OCI-LY1 (cell line): ENCODE data around the gene OSBPL2.
A peak's percentile ranks its signal among the peaks of the same experiment; 100 is the strongest.

Source experiments
- H2AFZ ChIP-seq: fragments of 200-600 bp; sonication (generic), shearing (Covaris generic); 2 replicates; pipeline ENCODE4 v1.6.0; 2014; ENCODE audit warnings: antibody characterized with exemption, mild to moderate bottlenecking, low read length
- H3F3A ChIP-seq: fragments of 200-600 bp; sonication (generic), shearing (Covaris generic); 2 replicates; pipeline ENCODE4 v1.6.0; 2014; ENCODE audit warnings: mild to moderate bottlenecking, antibody characterized with exemption, low read length, moderate library complexity; ENCODE audit not compliant: insufficient read depth
- H3K27ac ChIP-seq: fragments of 200-600 bp; sonication (generic); 2 replicates; pipeline ENCODE4 v1.5.1; 2014; ENCODE audit warnings: low read length, mixed run types, mild to moderate bottlenecking, low read depth; ENCODE audit not compliant: poor library complexity, severe bottlenecking
- H3K27me3 ChIP-seq: fragments of 200-600 bp; sonication (generic); 2 replicates; pipeline ENCODE4 v1.6.0; 2014; ENCODE audit warnings: antibody characterized with exemption, mild to moderate bottlenecking, low read length, moderate library complexity; ENCODE audit not compliant: insufficient read depth
- H3K36me3 ChIP-seq: fragments of 200-600 bp; sonication (generic); 2 replicates; pipeline ENCODE4 v1.6.1; 2014; ENCODE audit warnings: mild to moderate bottlenecking, antibody characterized with exemption, low read length, moderate library complexity, mixed read lengths; ENCODE audit not compliant: insufficient read depth
- H3K4me1 ChIP-seq: fragments of 200-600 bp; sonication (generic); 2 replicates; pipeline ENCODE4 v1.5.1; 2014; ENCODE audit warnings: mild to moderate bottlenecking, low read length, moderate library complexity; ENCODE audit not compliant: insufficient read depth, severe bottlenecking
- H3K4me2 ChIP-seq: fragments of 200-600 bp; sonication (generic), shearing (Covaris generic); 2 replicates; pipeline ENCODE4 v1.6.1; 2014; ENCODE audit warnings: low read length
- H3K4me3 ChIP-seq: fragments of 200-600 bp; sonication (generic); 2 replicates; pipeline ENCODE4 v1.5.1; 2014; ENCODE audit warnings: low read length, low read depth, mild to moderate bottlenecking, mixed read lengths; ENCODE audit not compliant: poor library complexity, severe bottlenecking
- H3K79me2 ChIP-seq: fragments of 200-600 bp; shearing (Covaris generic); 2 replicates; pipeline ENCODE4 v1.6.1; 2016; ENCODE audit warnings: mixed run types, low read length, mixed read lengths; ENCODE audit not compliant: insufficient read depth
- H3K9ac ChIP-seq: fragments of 200-600 bp; sonication (generic), shearing (Covaris generic); 2 replicates; pipeline ENCODE4 v1.6.1; 2014; ENCODE audit warnings: mild to moderate bottlenecking, low read length, mixed read lengths
- H3K9me2 ChIP-seq: fragments of 200-600 bp; sonication (generic), shearing (Covaris generic); 2 replicates; pipeline ENCODE4 v1.6.1; 2014; ENCODE audit warnings: low read depth, mild to moderate bottlenecking, low read length, mixed read lengths
- H3K9me3 ChIP-seq: fragments of 200-600 bp; shearing (Covaris generic); 2 replicates; pipeline ENCODE4 v1.6.1; 2014; ENCODE audit warnings: low read length, mixed read lengths
- H4K20me1 ChIP-seq: fragments of 200-600 bp; sonication (generic), shearing (Covaris generic); 2 replicates; pipeline ENCODE4 v1.6.0; 2016; ENCODE audit warnings: mild to moderate bottlenecking, low read length; ENCODE audit not compliant: insufficient read depth
- CTCF ChIP-seq: fragments of 200-600 bp; sonication (generic), shearing (Covaris generic); IDR thresholded peaks from 2 replicates; pipeline ENCODE4 v1.5.1; 2017; ENCODE audit warnings: mild to moderate bottlenecking, antibody characterized with exemption, low read length, moderate library complexity, mixed read lengths
- EZH2 ChIP-seq: fragments of 200-600 bp; sonication (generic), shearing (Covaris generic); IDR thresholded peaks from 2 replicates; pipeline ENCODE4 v1.8.0; 2017; ENCODE audit warnings: borderline replicate concordance, mixed run types, mild to moderate bottlenecking, antibody characterized with exemption, low read length, moderate library complexity, mixed read lengths

Gene OSBPL2

GRCh38 chr20:62337558-62338293 is 99.4 kb downstream of the OSBPL2 start:
- no peaks in the 10 kb centered on the region for H3K9me2 ChIP-seq
- TF ChIP-seq CTCF, result no peak
- no peak for TF ChIP-seq EZH2
- peak overlapping the region; percentile 89 for H3K27ac ChIP-seq
- no peak overlapping the region for H2AFZ ChIP-seq
- H4K20me1 ChIP-seq, result no peaks in the 10 kb centered on the region
- H3F3A ChIP-seq, result peaks cover 5% of the 10 kb centered on the region
- peak overlapping the region; percentile 9 for H3K4me3 ChIP-seq
- peaks cover 48% of the 10 kb centered on the region for H3K4me1 ChIP-seq
- no peaks in the 10 kb centered on the region; the same call in 1 of the 2 replicates for H3K27me3 ChIP-seq
- peak overlapping the region; percentile 10; the same call in 1 of the 2 replicates for H3K9ac ChIP-seq
- H3K4me2 ChIP-seq, result peak overlapping the region; percentile 27; the same call in 1 of the 2 replicates
- H3K9me3 ChIP-seq, result peaks cover 4% of the 10 kb centered on the region
- no peaks in the 10 kb centered on the region; the same call in 1 of the 2 replicates for H3K36me3 ChIP-seq
- H3K79me2 ChIP-seq, result no peaks in the 10 kb centered on the region

GRCh38 chr20:62338294-62338620 is 99.9 kb downstream of the OSBPL2 start:
- TF ChIP-seq EZH2, result no peak
- no peak for TF ChIP-seq CTCF
- Histone ChIP-seq H3K79me2 (no peaks in the 10 kb centered on the region), H4K20me1 (no peaks in the 10 kb centered on the region), H3K4me2 (peak overlapping the region; percentile 27; the same call in 1 of the 2 replicates), H3K27me3 (no peaks in the 10 kb centered on the region; the same call in 1 of the 2 replicates), H3K9ac (no peak overlapping the region; the same call in 1 of the 2 replicates), H3K27ac (peak overlapping the region; percentile 89), H3K9me3 (peaks cover 4% of the 10 kb centered on the region), H3K9me2 (no peaks in the 10 kb centered on the region), H3F3A (peaks cover 5% of the 10 kb centered on the region), H3K4me1 (peaks cover 54% of the 10 kb centered on the region), H2AFZ (no peak overlapping the region), H3K36me3 (no peaks in the 10 kb centered on the region; the same call in 1 of the 2 replicates), H3K4me3 (peak overlapping the region; percentile 9)

- Histone ChIP-seq H4K20me1 (no peaks in the 10 kb centered on the region), H3K4me1 (peaks cover 59% of the 10 kb centered on the region), H3K9me3 (peaks cover 4% of the 10 kb centered on the region), H3K27me3 (no peaks in the 10 kb centered on the region; the same call in 1 of the 2 replicates), H2AFZ (no peak overlapping the region), H3K4me2 (peak overlapping the region; percentile 63), H3K36me3 (no peaks in the 10 kb centered on the region; the same call in 1 of the 2 replicates), H3K9ac (peak overlapping the region; percentile 28), H3K4me3 (peak overlapping the region; percentile 46), H3K79me2 (no peaks in the 10 kb centered on the region), H3K9me2 (no peaks in the 10 kb centered on the region), H3K27ac (peak overlapping the region; percentile 89), H3F3A (peaks cover 5% of the 10 kb centered on the region)
- TF ChIP-seq CTCF (no peak), EZH2 (no peak)
Observed at GRCh38 chr20:62339647-62340062, 101.3 kb downstream of the OSBPL2 start.
